Measurements from ENCODE around the gene AHSA1. TPM values are rescaled to one million over a fixed set of nuclear protein-coding genes. Genes with fewer than 3 reads are reported as not detected.
A peak's percentile ranks its signal among the peaks of the same experiment; 100 is the strongest.

AHSA1 gene
- total and polyA plus RNA-seq, 2 experiments from 2014 or later = 126 to 127 TPM

GRCh38 chr14:77508876-77509275 is 51.0 kb downstream of the AHSA1 start:
- DNase-seq (ENCODE audit: low spot score) = no peak
- Histone ChIP-seq H3K27me3 (no peaks in the 10 kb centered on the region), H4K20me1 (ENCODE audit: insufficient read depth, poor library complexity, severe bottlenecking) (no peaks in the 10 kb centered on the region), H3K4me2 (no peak overlapping the region), H3K27ac (peak overlapping the region; percentile 58), H3K9me2 (replicated peaks; ENCODE audit: insufficient read depth) (no peaks in the 10 kb centered on the region), H3K9me3 (ENCODE audit: low read depth) (no peaks in the 10 kb centered on the region), H3K36me3 (replicated peaks; ENCODE audit: insufficient read depth, low read depth) (no peaks in the 10 kb centered on the region), H2AFZ (no peak overlapping the region), H3K79me2 (no peaks in the 10 kb centered on the region), H3K4me3 (no peak overlapping the region), H3K4me1 (ENCODE audit: insufficient read depth) (peaks cover 4% of the 10 kb centered on the region)
- 77% methylated on average over 3 of the region's 3 CpGs for WGBS (ENCODE audit: low lambda C conversion rate, missing lambda C conversion rate)
- TF ChIP-seq CTCF (IDR thresholded peaks at IDR 0.05; ENCODE audit: poor library complexity) (no peak), EZH2 (IDR thresholded peaks at IDR 0.05; ENCODE audit: borderline replicate concordance) (no peak), EZH2phosphoT487 (IDR thresholded peaks at IDR 0.05; ENCODE audit: low read depth, severe bottlenecking, unreplicated experiment) (no peak)

- TF ChIP-seq EZH2 (IDR thresholded peaks at IDR 0.05; ENCODE audit: borderline replicate concordance) (no peak), EZH2phosphoT487 (IDR thresholded peaks at IDR 0.05; ENCODE audit: low read depth, severe bottlenecking, unreplicated experiment) (no peak), CTCF (IDR thresholded peaks at IDR 0.05; ENCODE audit: poor library complexity) (no peak)
- H3K4me3 ChIP-seq = no peak overlapping the region
- H3K9me3 ChIP-seq (ENCODE audit: low read depth) = no peaks in the 10 kb centered on the region
- H2AFZ ChIP-seq = no peak overlapping the region
- H3K36me3 ChIP-seq (replicated peaks; ENCODE audit: insufficient read depth, low read depth) = no peaks in the 10 kb centered on the region
- H3K27me3 ChIP-seq = no peaks in the 10 kb centered on the region
- no peaks in the 10 kb centered on the region for H4K20me1 ChIP-seq (ENCODE audit: insufficient read depth, poor library complexity, severe bottlenecking)
- H3K9me2 ChIP-seq (replicated peaks; ENCODE audit: insufficient read depth) = no peaks in the 10 kb centered on the region
- WGBS (ENCODE audit: low lambda C conversion rate, missing lambda C conversion rate) = 91% methylated on average over 4 of the region's 4 CpGs
- no peak for DNase-seq (ENCODE audit: low spot score)
- no peaks in the 10 kb centered on the region for H3K79me2 ChIP-seq
- no peak overlapping the region for H3K4me2 ChIP-seq
- peaks cover 4% of the 10 kb centered on the region for H3K4me1 ChIP-seq (ENCODE audit: insufficient read depth)
- no peak overlapping the region for H3K27ac ChIP-seq
Observed at GRCh38 chr14:77509366-77509765, 51.5 kb downstream of the AHSA1 start.

- Histone ChIP-seq H4K20me1 (ENCODE audit: insufficient read depth, poor library complexity, severe bottlenecking) (no peaks in the 10 kb centered on the region), H3K27me3 (no peaks in the 10 kb centered on the region), H3K36me3 (replicated peaks; ENCODE audit: insufficient read depth, low read depth) (no peaks in the 10 kb centered on the region), H2AFZ (no peak overlapping the region), H3K27ac (no peak overlapping the region), H3K9me2 (replicated peaks; ENCODE audit: insufficient read depth) (no peaks in the 10 kb centered on the region), H3K9me3 (ENCODE audit: low read depth) (no peaks in the 10 kb centered on the region), H3K79me2 (no peaks in the 10 kb centered on the region), H3K4me1 (ENCODE audit: insufficient read depth) (peaks cover 4% of the 10 kb centered on the region), H3K4me2 (no peak overlapping the region), H3K4me3 (no peak overlapping the region)
- DNase-seq (ENCODE audit: low spot score) = no peak
- TF ChIP-seq EZH2 (IDR thresholded peaks at IDR 0.05; ENCODE audit: borderline replicate concordance) = no peak
- no peak for TF ChIP-seq CTCF (IDR thresholded peaks at IDR 0.05; ENCODE audit: poor library complexity)
- no peak for TF ChIP-seq EZH2phosphoT487 (IDR thresholded peaks at IDR 0.05; ENCODE audit: low read depth, severe bottlenecking, unreplicated experiment)
- 94% methylated on average over 8 of the region's 8 CpGs for WGBS (ENCODE audit: low lambda C conversion rate, missing lambda C conversion rate)
Observed at GRCh38 chr14:77511486-77512162, 53.7 kb downstream of the AHSA1 start.
